H9 (cell line): ENCODE measurements around the gene SIN3B. TPM values are rescaled to one million over a fixed set of nuclear protein-coding genes. Genes with fewer than 3 reads are reported as not detected.

Source experiments
- DNase-seq: peaks from one replicate; pipeline ENCODE4 v3.0.0-alpha.2; 2017
- H2AFZ ChIP-seq: one replicate; pipeline ENCODE4 v1.6.1; 2013; ENCODE audit warnings: mild to moderate bottlenecking, low read length, control low read depth, moderate library complexity
- H2AK5ac ChIP-seq: 2 replicates; pipeline ENCODE4 v1.6.1; 2013; ENCODE audit warnings: low read length, control low read depth, mixed read lengths; ENCODE audit not compliant: insufficient read length
- H2BK120ac ChIP-seq: one replicate; pipeline ENCODE4 v1.6.1; 2013; ENCODE audit warnings: low read depth, mild to moderate bottlenecking, low read length, control low read depth, inconsistent platforms; ENCODE audit not compliant: poor library complexity, severe bottlenecking
- H2BK12ac ChIP-seq: 2 replicates; pipeline ENCODE4 v1.6.1; 2013; ENCODE audit warnings: low read length, control low read depth, mixed read lengths, low read depth; ENCODE audit not compliant: insufficient read length
- H2BK15ac ChIP-seq: 2 replicates; pipeline ENCODE4 v1.6.1; 2013; ENCODE audit warnings: low read depth, low read length, control low read depth
- H2BK20ac ChIP-seq: one replicate; pipeline ENCODE4 v1.6.1; 2013; ENCODE audit warnings: low read depth, mild to moderate bottlenecking, low read length, control low read depth, inconsistent platforms; ENCODE audit not compliant: poor library complexity, severe bottlenecking
- H2BK5ac ChIP-seq: 2 replicates; pipeline ENCODE4 v1.6.1; 2013; ENCODE audit warnings: low read length, control low read depth, mixed read lengths; ENCODE audit not compliant: insufficient read length
- H3K14ac ChIP-seq: 2 replicates; pipeline ENCODE4 v1.6.1; 2013; ENCODE audit warnings: low read length, control low read depth; ENCODE audit not compliant: insufficient read depth
- H3K18ac ChIP-seq: 2 replicates; pipeline ENCODE4 v1.6.1; 2013; ENCODE audit warnings: low read depth, mild to moderate bottlenecking, mixed read lengths, low read length, control low read depth; ENCODE audit not compliant: insufficient read length
- H3K23ac ChIP-seq: 2 replicates; pipeline ENCODE4 v1.6.1; 2013; ENCODE audit warnings: low read length, control low read depth, mixed read lengths, low read depth; ENCODE audit not compliant: insufficient read length
- H3K23me2 ChIP-seq: 2 replicates; pipeline ENCODE4 v1.6.1; 2013; ENCODE audit warnings: low read depth, mild to moderate bottlenecking, mixed read lengths, low read length, control low read depth; ENCODE audit not compliant: insufficient read length, poor library complexity, severe bottlenecking
- H3K27ac ChIP-seq: 2 replicates; pipeline ENCODE4 v1.5.1; 2013; ENCODE audit warnings: low read length, control low read depth, mixed read lengths, low read depth; ENCODE audit not compliant: insufficient read length
- H3K27me3 ChIP-seq: 2 replicates; pipeline ENCODE4 v1.6.1; 2013; ENCODE audit warnings: low read length, control low read depth, inconsistent platforms; ENCODE audit not compliant: insufficient read depth
- H3K4ac ChIP-seq: 2 replicates; pipeline ENCODE4 v1.6.1; 2013; ENCODE audit warnings: low read depth, mild to moderate bottlenecking, control low read depth, inconsistent platforms, low read length, moderate library complexity
- H3K4me1 ChIP-seq: 2 replicates; pipeline ENCODE4 v1.6.1; 2013; ENCODE audit warnings: low read length, control low read depth, inconsistent platforms; ENCODE audit not compliant: insufficient read depth
- H3K4me2 ChIP-seq: 2 replicates; pipeline ENCODE4 v1.6.1; 2013; ENCODE audit warnings: low read length, control low read depth, mixed read lengths; ENCODE audit not compliant: insufficient read length, insufficient read depth
- H3K56ac ChIP-seq: 2 replicates; pipeline ENCODE4 v1.6.1; 2013; ENCODE audit warnings: low read depth, mild to moderate bottlenecking, mixed read lengths, low read length, control low read depth; ENCODE audit not compliant: insufficient read length
- H3K79me1 ChIP-seq: 2 replicates; pipeline ENCODE4 v1.6.1; 2013; ENCODE audit warnings: low read depth, mild to moderate bottlenecking, moderate library complexity, low read length, control low read depth, inconsistent platforms; ENCODE audit not compliant: insufficient read depth, poor library complexity, severe bottlenecking
- H3K79me2 ChIP-seq: 2 replicates; pipeline ENCODE4 v1.6.1; 2013; ENCODE audit warnings: low read length, control low read depth, inconsistent platforms; ENCODE audit not compliant: insufficient read depth
- H3K9ac ChIP-seq: 2 replicates; pipeline ENCODE4 v1.6.1; 2013; ENCODE audit warnings: low read length, control low read depth, mixed read lengths; ENCODE audit not compliant: insufficient read length; ENCODE audit errors: extremely low read depth
- H3K9me3 ChIP-seq: one replicate; pipeline ENCODE4 v1.6.1; 2013; ENCODE audit warnings: low read depth, low read length, inconsistent platforms; ENCODE audit not compliant: control insufficient read depth
- H3T11ph ChIP-seq: one replicate; pipeline ENCODE4 v1.6.1; 2013; ENCODE audit warnings: mild to moderate bottlenecking, low read length, control low read depth, inconsistent platforms
- H4K20me1 ChIP-seq: one replicate; pipeline ENCODE4 v1.6.1; 2013; ENCODE audit not compliant: control insufficient read depth, insufficient read length, insufficient read depth
- H4K5ac ChIP-seq: 2 replicates; pipeline ENCODE4 v1.6.1; 2013; ENCODE audit warnings: low read depth, mild to moderate bottlenecking, mixed read lengths, low read length, control low read depth; ENCODE audit not compliant: insufficient read length
- H4K8ac ChIP-seq: replicated peaks from 2 replicates; pipeline ENCODE4 v1.6.1; 2013; ENCODE audit warnings: low read length, control low read depth, mixed read lengths, low read depth; ENCODE audit not compliant: insufficient read length
- H4K91ac ChIP-seq: 2 replicates; pipeline ENCODE4 v1.6.1; 2013; ENCODE audit warnings: low read depth, mild to moderate bottlenecking, moderate library complexity, mixed read lengths, low read length, control low read depth; ENCODE audit not compliant: insufficient read length
- H3K27ac Mint-ChIP-seq, 3 experiments: 2 replicates in 2 of 3; 3 replicates in 1 of 3; pipeline ENCODE4 v1.8.0; 2020 to 2021; ENCODE audit warnings: mixed read lengths in 3 of 3, mild to moderate bottlenecking in 1 of 3, moderate library complexity in 1 of 3
- H3K27me3 Mint-ChIP-seq: 2 replicates; pipeline ENCODE4 v1.8.0; 2021; ENCODE audit warnings: low read depth, mild to moderate bottlenecking, moderate library complexity, mixed read lengths
- H3K36me3 Mint-ChIP-seq, 3 experiments: 2 replicates in 2 of 3; 3 replicates in 1 of 3; pipeline ENCODE4 v1.8.0; 2020 to 2021; ENCODE audit warnings: low read depth in 3 of 3, mixed read lengths in 3 of 3; ENCODE audit not compliant: insufficient read depth in 1 of 3
- H3K4me1 Mint-ChIP-seq, 2 experiments: 2 replicates each; pipeline ENCODE4 v1.8.0; 2020; ENCODE audit warnings: mixed read lengths in 2 of 2
- H3K4me3 Mint-ChIP-seq, 2 experiments: 2 replicates in 1 of 2; 3 replicates in 1 of 2; pipeline ENCODE4 v1.8.0; 2020 to 2021; ENCODE audit warnings: mild to moderate bottlenecking in 2 of 2, mixed read lengths in 2 of 2, moderate library complexity in 1 of 2
- H3K9me3 Mint-ChIP-seq, 2 experiments: 2 replicates in 1 of 2; 3 replicates in 1 of 2; pipeline ENCODE4 v1.8.0; 2020; ENCODE audit warnings: mild to moderate bottlenecking in 2 of 2, mixed read lengths in 2 of 2, moderate library complexity in 1 of 2
- WGBS: extraction: QIAGEN DNeasy Blood & Tissue Kit; methylation state at CpG from one replicate; pipeline ENCODE4 v1.1.7; 2013; ENCODE audit warnings: missing lambda C conversion rate, low lambda C conversion rate, mixed read lengths; ENCODE audit not compliant: insufficient read length; ENCODE audit errors: extremely low coverage; 5-methylcytosine and 5-hydroxymethylcytosine counted together
- total RNA-seq: library from RNA; stranded (reverse); gene quantifications from 2 replicates; pipeline ENCODE4 v1.2.1, GENCODE V29; 2021
- TF ChIP-seq, protein P1 (sequence below): fragments of 200-600 bp; sonication (generic); conservative IDR thresholded peaks from 3 replicates; pipeline ENCODE4 v1.8.0; 2021; ENCODE audit warnings: antibody characterized with exemption, mild to moderate bottlenecking

Gene SIN3B
- total RNA-seq, 1 experiment from 2014 or later: 72.7 TPM

- H3K79me2 ChIP-seq: no peaks in the 10 kb centered on the region
- Mint-ChIP-seq H3K27me3 (peaks cover 3% of the 10 kb centered on the region; the same call in 1 of the 2 replicates), H3K9me3 (peaks cover 3 to 16% of the 10 kb centered on the region in 2 experiments; a peak in 4 of 5 replicates), H3K27ac (no peak overlapping the region; a peak in 1 of 7 replicates), H3K4me1 (no peaks in the 10 kb centered on the region), H3K36me3 (peaks cover 0 to 19% (median 12%) of the 10 kb centered on the region in 3 experiments; a peak in 6 of 7 replicates), H3K4me3 (no peak overlapping the region)
- no peak overlapping the region for H3T11ph ChIP-seq
- H2BK12ac ChIP-seq: no peak overlapping the region
- no peak overlapping the region for H3K4me2 ChIP-seq
- H4K91ac ChIP-seq: no peak overlapping the region
- no CpG with 5 or more reads among the region's 12 CpGs for WGBS
- no peak overlapping the region for H3K23ac ChIP-seq
- H4K20me1 ChIP-seq: no peaks in the 10 kb centered on the region
- H3K4me1 ChIP-seq: no peaks in the 10 kb centered on the region
- H3K14ac ChIP-seq: no peak overlapping the region
- H2BK20ac ChIP-seq: no peak overlapping the region
- no peak overlapping the region for H2BK15ac ChIP-seq
- H3K56ac ChIP-seq: no peak overlapping the region
- TF ChIP-seq, protein P1, sequence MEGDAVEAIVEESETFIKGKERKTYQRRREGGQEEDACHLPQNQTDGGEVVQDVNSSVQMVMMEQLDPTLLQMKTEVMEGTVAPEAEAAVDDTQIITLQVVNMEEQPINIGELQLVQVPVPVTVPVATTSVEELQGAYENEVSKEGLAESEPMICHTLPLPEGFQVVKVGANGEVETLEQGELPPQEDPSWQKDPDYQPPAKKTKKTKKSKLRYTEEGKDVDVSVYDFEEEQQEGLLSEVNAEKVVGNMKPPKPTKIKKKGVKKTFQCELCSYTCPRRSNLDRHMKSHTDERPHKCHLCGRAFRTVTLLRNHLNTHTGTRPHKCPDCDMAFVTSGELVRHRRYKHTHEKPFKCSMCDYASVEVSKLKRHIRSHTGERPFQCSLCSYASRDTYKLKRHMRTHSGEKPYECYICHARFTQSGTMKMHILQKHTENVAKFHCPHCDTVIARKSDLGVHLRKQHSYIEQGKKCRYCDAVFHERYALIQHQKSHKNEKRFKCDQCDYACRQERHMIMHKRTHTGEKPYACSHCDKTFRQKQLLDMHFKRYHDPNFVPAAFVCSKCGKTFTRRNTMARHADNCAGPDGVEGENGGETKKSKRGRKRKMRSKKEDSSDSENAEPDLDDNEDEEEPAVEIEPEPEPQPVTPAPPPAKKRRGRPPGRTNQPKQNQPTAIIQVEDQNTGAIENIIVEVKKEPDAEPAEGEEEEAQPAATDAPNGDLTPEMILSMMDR: no peak
- H3K9me3 ChIP-seq: no peaks in the 10 kb centered on the region
- H3K23me2 ChIP-seq: no peaks in the 10 kb centered on the region
- no peak overlapping the region for H4K5ac ChIP-seq
- no peak overlapping the region for H3K9ac ChIP-seq
- no peak overlapping the region for H3K18ac ChIP-seq
- H4K8ac ChIP-seq: no peak overlapping the region
- no peak overlapping the region for H2AK5ac ChIP-seq
- H3K4ac ChIP-seq: no peak overlapping the region
- no peak overlapping the region for H2AFZ ChIP-seq
- no peak overlapping the region for H2BK5ac ChIP-seq
- no peak for DNase-seq
- H3K79me1 ChIP-seq: no peaks in the 10 kb centered on the region
- no peak overlapping the region for H2BK120ac ChIP-seq
- H3K27ac ChIP-seq: no peak overlapping the region
- no peaks in the 10 kb centered on the region for H3K27me3 ChIP-seq
Measured at GRCh38 chr19:16920816-16921529, 91.8 kb downstream of the SIN3B start.
